MM.1S (cell line): ENCODE measurements around the gene AIDA.
A peak's percentile ranks its signal among the peaks of the same experiment; 100 is the strongest.

Experiments
- DNase-seq: peaks from one replicate; pipeline ENCODE4 v3.0.0-alpha.2; 2015
- H2AFZ ChIP-seq: fragments of 300-600 bp; sonication (generic); 2 replicates; pipeline ENCODE4 v1.6.0; 2016; ENCODE audit warnings: antibody characterized with exemption, low read length
- H3F3A ChIP-seq: fragments of 300-600 bp; sonication (generic); 2 replicates; pipeline ENCODE4 v1.6.1; 2016; ENCODE audit warnings: mild to moderate bottlenecking, antibody characterized with exemption, low read length, moderate library complexity, mixed read lengths; ENCODE audit not compliant: insufficient read depth
- H3K27ac ChIP-seq: fragments of 300-600 bp; sonication (generic); 2 replicates; pipeline ENCODE4 v1.5.1; 2016; ENCODE audit warnings: mild to moderate bottlenecking, low read length
- H3K27me3 ChIP-seq: fragments of 300-600 bp; sonication (generic); replicated peaks from 2 replicates; pipeline ENCODE4 v1.6.0; 2016; ENCODE audit warnings: low read length; ENCODE audit not compliant: insufficient read depth
- H3K36me3 ChIP-seq: fragments of 300-600 bp; sonication (generic); replicated peaks from 2 replicates; pipeline ENCODE4 v1.6.1; 2016; ENCODE audit warnings: mild to moderate bottlenecking, low read length, mixed read lengths; ENCODE audit not compliant: insufficient read depth
- H3K4me1 ChIP-seq: fragments of 300-600 bp; sonication (generic); 2 replicates; pipeline ENCODE4 v1.6.1; 2016; ENCODE audit warnings: low read length, mixed read lengths
- H3K4me2 ChIP-seq: fragments of 300-600 bp; sonication (generic); 2 replicates; pipeline ENCODE4 v1.6.0; 2016; ENCODE audit warnings: low read depth, low read length
- H3K4me3 ChIP-seq: fragments of 300-600 bp; sonication (generic); 2 replicates; pipeline ENCODE4 v1.5.1; 2016; ENCODE audit warnings: low read length, mixed read lengths
- H3K79me2 ChIP-seq: fragments of 300-600 bp; sonication (generic); 2 replicates; pipeline ENCODE4 v1.6.1; 2016; ENCODE audit warnings: mixed run types, low read length, mixed read lengths
- H3K9ac ChIP-seq: fragments of 300-600 bp; sonication (generic); 2 replicates; pipeline ENCODE4 v1.6.1; 2016; ENCODE audit warnings: low read length, mixed read lengths
- H3K9me2 ChIP-seq: fragments of 300-600 bp; sonication (generic); replicated peaks from 2 replicates; pipeline ENCODE4 v1.6.1; 2016; ENCODE audit warnings: mild to moderate bottlenecking, low read length, mixed read lengths; ENCODE audit not compliant: insufficient read depth
- H3K9me3 ChIP-seq: fragments of 300-600 bp; sonication (generic); replicated peaks from 2 replicates; pipeline ENCODE4 v1.6.1; 2016; ENCODE audit warnings: mild to moderate bottlenecking, low read length, mixed read lengths; ENCODE audit not compliant: insufficient read depth
- H4K20me1 ChIP-seq: fragments of 300-600 bp; sonication (generic); 2 replicates; pipeline ENCODE4 v1.6.1; 2016; ENCODE audit warnings: mild to moderate bottlenecking, low read length, moderate library complexity, mixed read lengths; ENCODE audit not compliant: insufficient read depth
- CTCF ChIP-seq: fragments of 300-600 bp; sonication (generic); IDR thresholded peaks from 2 replicates; pipeline ENCODE4 v1.5.1; 2016; ENCODE audit warnings: antibody characterized with exemption, low read length, mixed read lengths
- EZH2 ChIP-seq: fragments of 300-600 bp; sonication (generic); optimal IDR thresholded peaks from 2 replicates; pipeline ENCODE3; 2017; ENCODE audit warnings: low read depth, mild to moderate bottlenecking, antibody characterized with exemption, low read length, mixed read lengths
- EZH2phosphoT487 ChIP-seq: fragments of 300-600 bp; sonication (generic); IDR thresholded peaks from 2 replicates; pipeline ENCODE4 v1.6.1; 2018; ENCODE audit warnings: antibody characterized with exemption, low read length

The AIDA gene

GRCh38 chr1:222757646-222758268 lies 45.5 kb upstream of the AIDA start:
- no peaks in the 10 kb centered on the region for H3K4me1 ChIP-seq
- H3K9ac ChIP-seq: no peak overlapping the region
- H3K9me2 ChIP-seq: no peaks in the 10 kb centered on the region
- no peaks in the 10 kb centered on the region for H3K9me3 ChIP-seq
- no peak for DNase-seq
- H2AFZ ChIP-seq: no peak overlapping the region
- H3K79me2 ChIP-seq: no peaks in the 10 kb centered on the region
- no peaks in the 10 kb centered on the region for H4K20me1 ChIP-seq
- H3K36me3 ChIP-seq: no peaks in the 10 kb centered on the region
- H3K27me3 ChIP-seq: no peaks in the 10 kb centered on the region
- H3K4me2 ChIP-seq: no peak overlapping the region
- no peak overlapping the region for H3K27ac ChIP-seq
- H3K4me3 ChIP-seq: no peak overlapping the region
- H3F3A ChIP-seq: no peaks in the 10 kb centered on the region
- TF ChIP-seq CTCF: no peak
- no peak for TF ChIP-seq EZH2
- no peak for TF ChIP-seq EZH2phosphoT487

GRCh38 chr1:222754366-222755139 lies 42.3 kb upstream of the AIDA start:
- Histone ChIP-seq H3K4me1 (0 out of 2 replicates have a peak, but pooled peaks cover 5% of the 10 kb centered on the region), H2AFZ (no peak overlapping the region), H3K4me2 (no peak overlapping the region), H3K9ac (no peak overlapping the region), H3K4me3 (no peak overlapping the region), H3F3A (no peaks in the 10 kb centered on the region), H3K9me3 (no peaks in the 10 kb centered on the region), H4K20me1 (no peaks in the 10 kb centered on the region), H3K9me2 (no peaks in the 10 kb centered on the region), H3K36me3 (no peaks in the 10 kb centered on the region), H3K79me2 (no peaks in the 10 kb centered on the region), H3K27ac (no peak overlapping the region), H3K27me3 (no peaks in the 10 kb centered on the region)
- no peak for DNase-seq
- no peak for TF ChIP-seq EZH2phosphoT487
- no peak for TF ChIP-seq CTCF
- TF ChIP-seq EZH2: no peak

- H3K36me3 ChIP-seq: no peaks in the 10 kb centered on the region
- 0 out of 2 replicates have a peak, but pooled peaks cover 5% of the 10 kb centered on the region for H3K4me1 ChIP-seq
- no peaks in the 10 kb centered on the region for H3F3A ChIP-seq
- H3K4me3 ChIP-seq: no peak overlapping the region
- no peaks in the 10 kb centered on the region for H3K79me2 ChIP-seq
- H3K9me2 ChIP-seq: no peaks in the 10 kb centered on the region
- no peaks in the 10 kb centered on the region; the same call in 1 of the 2 replicates for H3K27me3 ChIP-seq
- TF ChIP-seq EZH2: no peak
- H4K20me1 ChIP-seq: no peaks in the 10 kb centered on the region
- DNase-seq: no peak
- H3K9me3 ChIP-seq: no peaks in the 10 kb centered on the region
- no peak overlapping the region for H3K4me2 ChIP-seq
- no peak overlapping the region for H3K27ac ChIP-seq
- H2AFZ ChIP-seq: no peak overlapping the region
- no peak overlapping the region for H3K9ac ChIP-seq
These were observed 39.0 kb upstream of the AIDA start for GRCh38 chr1:222751255-222751654.

GRCh38 chr1:222750651-222751050 lies 38.4 kb upstream of the AIDA start:
- Histone ChIP-seq H3K27ac (no peak overlapping the region), H3K27me3 (no peaks in the 10 kb centered on the region; the same call in 1 of the 2 replicates), H3K4me1 (0 out of 2 replicates have a peak, but pooled peaks cover 5% of the 10 kb centered on the region), H3K9me2 (no peaks in the 10 kb centered on the region), H4K20me1 (no peaks in the 10 kb centered on the region), H3K9ac (no peak overlapping the region), H3K4me3 (no peak overlapping the region), H3K36me3 (no peaks in the 10 kb centered on the region), H3K4me2 (no peak overlapping the region), H2AFZ (no peak overlapping the region), H3F3A (no peaks in the 10 kb centered on the region), H3K79me2 (no peaks in the 10 kb centered on the region), H3K9me3 (no peaks in the 10 kb centered on the region)
- TF ChIP-seq CTCF (no peak), EZH2phosphoT487 (no peak), EZH2 (no peak)
- DNase-seq: peak; percentile 50
